K562 (cell line): ENCODE measurements around the gene SNX15. TPM values are rescaled to one million over a fixed set of nuclear protein-coding genes. Genes with fewer than 3 reads are reported as not detected.
A peak's percentile ranks its signal among the peaks of the same experiment; 100 is the strongest.

Experiments
- BHLHE40 ChIP-seq: IDR thresholded peaks from 2 replicates; pipeline ENCODE4 v1.6.1; 2011; ENCODE audit warnings: low read length, improper control_type of control experiment
- CXXC5 ChIP-seq: fragments of 250-450 bp; sonication (Bioruptor Pico); IDR thresholded peaks from 2 replicates; pipeline ENCODE4 v1.8.0; 2022; ENCODE audit warnings: inconsistent platforms, mild to moderate bottlenecking, moderate library complexity
- LCOR ChIP-seq: sonication (generic); formaldehyde crosslinking; IDR thresholded peaks from 2 replicates; pipeline ENCODE4 v1.8.0; 2022; ENCODE audit warnings: mild to moderate bottlenecking, missing genetic modification reagents
- MEIS2 ChIP-seq: fragments of 450-650 bp; IDR thresholded peaks from 2 replicates; pipeline ENCODE4 v1.6.1; 2014; ENCODE audit warnings: mild to moderate bottlenecking; ENCODE audit not compliant: partially characterized antibody
- MIER1 ChIP-seq: fragments of 450-650 bp; IDR thresholded peaks from 2 replicates; pipeline ENCODE4 v1.6.1; 2016; ENCODE audit warnings: antibody characterized with exemption, mild to moderate bottlenecking, low read depth
- PTTG1 ChIP-seq: fragments of 450-650 bp; IDR thresholded peaks from 2 replicates; pipeline ENCODE4 v1.6.1; 2016; ENCODE audit warnings: low read depth, mild to moderate bottlenecking, missing genetic modification characterization, missing compliant biosample characterization
- SIN3A ChIP-seq, 2 experiments: fragments of 150-350 bp in 1 of 2; IDR thresholded peaks; 2 replicates each; pipeline ENCODE4 v1.6.1; 2011 to 2016; ENCODE audit warnings: borderline replicate concordance in 2 of 2, low read depth in 2 of 2, low read length in 2 of 2, mild to moderate bottlenecking in 2 of 2, moderate library complexity in 2 of 2; ENCODE audit not compliant: control insufficient read depth in 1 of 2
- SRSF3 ChIP-seq: fragments of 200-400 bp; formaldehyde crosslinking; IDR thresholded peaks from 2 replicates; pipeline ENCODE4 v1.6.1; 2016; ENCODE audit warnings: mild to moderate bottlenecking, low read length, moderate library complexity; ENCODE audit not compliant: insufficient read depth
- TCF3 ChIP-seq: sonication (generic); formaldehyde crosslinking; IDR thresholded peaks from 2 replicates; pipeline ENCODE4 v1.4.0; 2020; ENCODE audit warnings: mild to moderate bottlenecking, missing genetic modification reagents
- YY1 ChIP-seq, 3 experiments: IDR thresholded peaks; 2 replicates each; pipeline ENCODE4 v1.6.1; 2011; ENCODE audit warnings: low read length in 2 of 3, mild to moderate bottlenecking in 2 of 3, moderate library complexity in 2 of 3, borderline replicate concordance in 1 of 3, control low read depth in 1 of 3, low read depth in 1 of 3; ENCODE audit not compliant: insufficient read depth in 3 of 3, insufficient replicate concordance in 2 of 3, control insufficient read depth in 1 of 3, insufficient read length in 1 of 3; ENCODE audit errors: extremely low read depth in 1 of 3
- ZFP1 ChIP-seq: fragments of 450-650 bp; formaldehyde crosslinking; IDR thresholded peaks from 2 replicates; pipeline ENCODE4 v1.4.0; 2020; ENCODE audit warnings: mild to moderate bottlenecking, mixed read lengths
- ZNF766 ChIP-seq: fragments of 200-800 bp; sonication (Bioruptor generic); conservative IDR thresholded peaks from 2 replicates; pipeline ENCODE4 v1.6.1; 2016; ENCODE audit warnings: missing genetic modification characterization, missing compliant biosample characterization
- polyA plus RNA-seq, 8 experiments: library from polyadenylated mRNA; depleted of rRNA in 4 of 8; stranded (reverse) in 5 of 8; unstranded in 3 of 8; fragments of >200 nt; fragmentation: Nextera tagmentation in 2 of 8; fragmentation: Illumina TruSeq in 1 of 8; extraction: Ambion mirVana in 2 of 8; extraction: Trizol in 1 of 8; gene quantifications; 2 replicates each; pipeline versions ENCODE4 v1.2.1 to v1.2.3, GENCODE V29; 2011 to 2014; ENCODE audit warnings: inconsistent platforms in 1 of 8, missing spikeins in 1 of 8
- total RNA-seq, 7 experiments: library from RNA; depleted of rRNA in 6 of 7; stranded (reverse); fragments of >200 nt in 6 of 7; fragmentation: Illumina TruSeq in 2 of 7; extraction: Trizol in 2 of 7; gene quantifications; 2 replicates each; pipeline versions ENCODE4 v1.2.1 to v1.2.3, GENCODE V29; 2011 to 2021; ENCODE audit warnings: low replicate concordance in 1 of 7
- TF ChIP-seq, protein P1 (sequence below): fragments of 150-350 bp; IDR thresholded peaks from 2 replicates; pipeline ENCODE4 v1.6.1; 2014; ENCODE audit warnings: low read depth, mild to moderate bottlenecking, low read length, borderline replicate concordance
- TF ChIP-seq, protein P2 (sequence below): fragments of 250-450 bp; sonication (Bioruptor Pico); IDR thresholded peaks from 2 replicates; pipeline ENCODE4 v1.9.0; 2021; ENCODE audit warnings: mild to moderate bottlenecking
- TF ChIP-seq, protein P3 (sequence below), 2 experiments: fragments of 450-650 bp; conservative IDR thresholded peaks; 2 replicates each; pipeline ENCODE4 v1.6.1; 2017; ENCODE audit warnings: mild to moderate bottlenecking in 2 of 2, moderate library complexity in 2 of 2
- TF ChIP-seq, protein P4 (sequence below): fragments of 450-650 bp; formaldehyde crosslinking; IDR thresholded peaks from 2 replicates; pipeline ENCODE4 v1.4.0; 2020; ENCODE audit warnings: mild to moderate bottlenecking, mixed read lengths
- TF ChIP-seq, protein P5 (sequence below), 2 experiments: fragments of 450-650 bp; IDR thresholded peaks; 2 replicates each; pipeline ENCODE4 v1.6.1; 2016

Gene SNX15
- total and polyA plus RNA-seq, 9 of the 15 experiments (the other 6 are each of a cell fraction or from before 2014, with no cell fraction given) = 1.8 to 27.8 (median 15.2) TPM

DNA sequence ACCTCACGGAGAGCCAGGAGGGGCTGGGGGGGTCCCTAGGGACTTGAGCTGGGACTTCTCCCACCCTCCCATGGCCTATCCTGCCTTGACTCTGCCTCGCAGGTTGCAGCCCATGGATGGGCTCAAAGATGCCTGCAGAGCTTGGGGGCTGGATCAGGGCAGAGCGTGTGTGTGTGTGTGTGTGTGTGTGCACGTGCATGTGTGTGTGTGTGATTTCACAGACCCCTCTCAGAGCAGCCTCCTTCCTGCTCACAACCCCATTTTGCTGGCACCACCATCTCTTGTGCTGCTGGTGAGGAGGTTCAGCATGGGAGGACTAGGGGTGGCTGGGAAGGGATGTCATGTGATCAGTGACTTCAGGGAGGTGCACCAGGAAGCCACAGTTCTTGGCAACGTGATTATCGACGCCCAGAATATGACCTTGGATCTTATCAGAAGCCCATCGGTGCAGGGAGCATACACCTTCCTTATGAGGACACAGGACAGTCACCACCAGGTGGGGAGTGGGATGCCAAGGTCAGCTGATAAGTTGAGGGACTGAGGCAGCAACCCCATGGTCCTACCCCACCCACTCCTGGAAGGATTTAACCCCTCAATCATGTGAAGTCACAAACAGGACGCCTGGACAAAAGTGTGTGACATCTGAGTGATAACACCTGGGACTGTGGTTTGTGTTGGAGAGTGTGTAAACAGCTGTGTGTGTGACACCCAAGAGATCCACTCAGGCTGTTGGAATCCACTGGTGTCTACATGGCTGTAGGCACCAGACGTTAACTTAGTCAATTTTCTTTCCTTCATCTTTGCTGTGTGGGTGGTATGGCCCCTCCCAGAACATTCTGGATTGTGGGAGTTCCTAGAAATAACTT lies 33.0 kb downstream of the SNX15 start (continued):
- no peak for TF ChIP-seq SRSF3
- 0 out of 2 replicates have a peak, but pooled peaks have one; percentile 10 for TF ChIP-seq TCF3 (CRISPR knock-in tag)
- TF ChIP-seq, protein P1, sequence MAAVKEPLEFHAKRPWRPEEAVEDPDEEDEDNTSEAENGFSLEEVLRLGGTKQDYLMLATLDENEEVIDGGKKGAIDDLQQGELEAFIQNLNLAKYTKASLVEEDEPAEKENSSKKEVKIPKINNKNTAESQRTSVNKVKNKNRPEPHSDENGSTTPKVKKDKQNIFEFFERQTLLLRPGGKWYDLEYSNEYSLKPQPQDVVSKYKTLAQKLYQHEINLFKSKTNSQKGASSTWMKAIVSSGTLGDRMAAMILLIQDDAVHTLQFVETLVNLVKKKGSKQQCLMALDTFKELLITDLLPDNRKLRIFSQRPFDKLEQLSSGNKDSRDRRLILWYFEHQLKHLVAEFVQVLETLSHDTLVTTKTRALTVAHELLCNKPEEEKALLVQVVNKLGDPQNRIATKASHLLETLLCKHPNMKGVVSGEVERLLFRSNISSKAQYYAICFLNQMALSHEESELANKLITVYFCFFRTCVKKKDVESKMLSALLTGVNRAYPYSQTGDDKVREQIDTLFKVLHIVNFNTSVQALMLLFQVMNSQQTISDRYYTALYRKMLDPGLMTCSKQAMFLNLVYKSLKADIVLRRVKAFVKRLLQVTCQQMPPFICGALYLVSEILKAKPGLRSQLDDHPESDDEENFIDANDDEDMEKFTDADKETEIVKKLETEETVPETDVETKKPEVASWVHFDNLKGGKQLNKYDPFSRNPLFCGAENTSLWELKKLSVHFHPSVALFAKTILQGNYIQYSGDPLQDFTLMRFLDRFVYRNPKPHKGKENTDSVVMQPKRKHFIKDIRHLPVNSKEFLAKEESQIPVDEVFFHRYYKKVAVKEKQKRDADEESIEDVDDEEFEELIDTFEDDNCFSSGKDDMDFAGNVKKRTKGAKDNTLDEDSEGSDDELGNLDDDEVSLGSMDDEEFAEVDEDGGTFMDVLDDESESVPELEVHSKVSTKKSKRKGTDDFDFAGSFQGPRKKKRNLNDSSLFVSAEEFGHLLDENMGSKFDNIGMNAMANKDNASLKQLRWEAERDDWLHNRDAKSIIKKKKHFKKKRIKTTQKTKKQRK = no peak
- no peak for TF ChIP-seq MIER1
- no peak; the same call in 1 of the 2 replicates for TF ChIP-seq CXXC5 (CRISPR knock-in tag)
- TF ChIP-seq, protein P2, sequence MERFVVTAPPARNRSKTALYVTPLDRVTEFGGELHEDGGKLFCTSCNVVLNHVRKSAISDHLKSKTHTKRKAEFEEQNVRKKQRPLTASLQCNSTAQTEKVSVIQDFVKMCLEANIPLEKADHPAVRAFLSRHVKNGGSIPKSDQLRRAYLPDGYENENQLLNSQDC (CRISPR knock-in tag) = no peak
- TF ChIP-seq LCOR (CRISPR knock-in tag) = no peak
- no peak for TF ChIP-seq PTTG1
- TF ChIP-seq ZNF766 = no peak
- TF ChIP-seq BHLHE40 = 0 out of 2 replicates have a peak, but pooled peaks have one; percentile 44
- TF ChIP-seq, protein P3, sequence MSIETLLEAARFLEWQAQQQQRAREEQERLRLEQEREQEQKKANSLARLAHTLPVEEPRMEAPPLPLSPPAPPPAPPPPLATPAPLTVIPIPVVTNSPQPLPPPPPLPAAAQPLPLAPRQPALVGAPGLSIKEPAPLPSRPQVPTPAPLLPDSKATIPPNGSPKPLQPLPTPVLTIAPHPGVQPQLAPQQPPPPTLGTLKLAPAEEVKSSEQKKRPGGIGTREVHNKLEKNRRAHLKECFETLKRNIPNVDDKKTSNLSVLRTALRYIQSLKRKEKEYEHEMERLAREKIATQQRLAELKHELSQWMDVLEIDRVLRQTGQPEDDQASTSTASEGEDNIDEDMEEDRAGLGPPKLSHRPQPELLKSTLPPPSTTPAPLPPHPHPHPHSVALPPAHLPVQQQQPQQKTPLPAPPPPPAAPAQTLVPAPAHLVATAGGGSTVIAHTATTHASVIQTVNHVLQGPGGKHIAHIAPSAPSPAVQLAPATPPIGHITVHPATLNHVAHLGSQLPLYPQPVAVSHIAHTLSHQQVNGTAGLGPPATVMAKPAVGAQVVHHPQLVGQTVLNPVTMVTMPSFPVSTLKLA (conservative IDR thresholded peaks at IDR 0.05) = no peak
- TF ChIP-seq MEIS2 = peak; percentile 10
- no peak for TF ChIP-seq YY1 (IDR thresholded peaks at IDR 0.05; ENCODE audit: borderline replicate concordance in 1 of 3, control insufficient read depth in 1 of 3, extremely low read depth in 1 of 3, insufficient read depth in 3 of 3, insufficient read length in 1 of 3, insufficient replicate concordance in 2 of 3, low read depth in 1 of 3, low read length in 2 of 3)
- TF ChIP-seq, protein P4, sequence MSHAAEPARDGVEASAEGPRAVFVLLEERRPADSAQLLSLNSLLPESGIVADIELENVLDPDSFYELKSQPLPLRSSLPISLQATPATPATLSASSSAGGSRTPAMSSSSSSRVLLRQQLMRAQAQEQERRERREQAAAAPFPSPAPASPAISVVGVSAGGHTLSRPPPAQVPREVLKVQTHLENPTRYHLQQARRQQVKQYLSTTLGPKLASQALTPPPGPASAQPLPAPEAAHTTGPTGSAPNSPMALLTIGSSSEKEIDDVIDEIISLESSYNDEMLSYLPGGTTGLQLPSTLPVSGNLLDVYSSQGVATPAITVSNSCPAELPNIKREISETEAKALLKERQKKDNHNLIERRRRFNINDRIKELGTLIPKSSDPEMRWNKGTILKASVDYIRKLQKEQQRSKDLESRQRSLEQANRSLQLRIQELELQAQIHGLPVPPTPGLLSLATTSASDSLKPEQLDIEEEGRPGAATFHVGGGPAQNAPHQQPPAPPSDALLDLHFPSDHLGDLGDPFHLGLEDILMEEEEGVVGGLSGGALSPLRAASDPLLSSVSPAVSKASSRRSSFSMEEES (CRISPR knock-in tag) = peak; percentile 93
- TF ChIP-seq SIN3A (IDR thresholded peaks at IDR 0.05; ENCODE audit: borderline replicate concordance in 2 of 2, control insufficient read depth in 1 of 2, low read depth in 2 of 2, low read length in 2 of 2) = no peak
- TF ChIP-seq, protein P5, sequence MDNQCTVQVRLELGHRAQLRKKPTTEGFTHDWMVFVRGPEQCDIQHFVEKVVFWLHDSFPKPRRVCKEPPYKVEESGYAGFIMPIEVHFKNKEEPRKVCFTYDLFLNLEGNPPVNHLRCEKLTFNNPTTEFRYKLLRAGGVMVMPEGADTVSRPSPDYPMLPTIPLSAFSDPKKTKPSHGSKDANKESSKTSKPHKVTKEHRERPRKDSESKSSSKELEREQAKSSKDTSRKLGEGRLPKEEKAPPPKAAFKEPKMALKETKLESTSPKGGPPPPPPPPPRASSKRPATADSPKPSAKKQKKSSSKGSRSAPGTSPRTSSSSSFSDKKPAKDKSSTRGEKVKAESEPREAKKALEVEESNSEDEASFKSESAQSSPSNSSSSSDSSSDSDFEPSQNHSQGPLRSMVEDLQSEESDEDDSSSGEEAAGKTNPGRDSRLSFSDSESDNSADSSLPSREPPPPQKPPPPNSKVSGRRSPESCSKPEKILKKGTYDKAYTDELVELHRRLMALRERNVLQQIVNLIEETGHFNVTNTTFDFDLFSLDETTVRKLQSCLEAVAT (IDR thresholded peaks at IDR 0.05) = no peak
- TF ChIP-seq ZFP1 = no peak
